Measurements from ENCODE around the gene RGS12. TPM values are rescaled to one million over a fixed set of nuclear protein-coding genes. Genes with fewer than 3 reads are reported as not detected.
A peak's percentile ranks its signal among the peaks of the same experiment; 100 is the strongest.

Gene RGS12
- total RNA-seq, 1 donor from 2014 or later = 19.1 TPM

DNA sequence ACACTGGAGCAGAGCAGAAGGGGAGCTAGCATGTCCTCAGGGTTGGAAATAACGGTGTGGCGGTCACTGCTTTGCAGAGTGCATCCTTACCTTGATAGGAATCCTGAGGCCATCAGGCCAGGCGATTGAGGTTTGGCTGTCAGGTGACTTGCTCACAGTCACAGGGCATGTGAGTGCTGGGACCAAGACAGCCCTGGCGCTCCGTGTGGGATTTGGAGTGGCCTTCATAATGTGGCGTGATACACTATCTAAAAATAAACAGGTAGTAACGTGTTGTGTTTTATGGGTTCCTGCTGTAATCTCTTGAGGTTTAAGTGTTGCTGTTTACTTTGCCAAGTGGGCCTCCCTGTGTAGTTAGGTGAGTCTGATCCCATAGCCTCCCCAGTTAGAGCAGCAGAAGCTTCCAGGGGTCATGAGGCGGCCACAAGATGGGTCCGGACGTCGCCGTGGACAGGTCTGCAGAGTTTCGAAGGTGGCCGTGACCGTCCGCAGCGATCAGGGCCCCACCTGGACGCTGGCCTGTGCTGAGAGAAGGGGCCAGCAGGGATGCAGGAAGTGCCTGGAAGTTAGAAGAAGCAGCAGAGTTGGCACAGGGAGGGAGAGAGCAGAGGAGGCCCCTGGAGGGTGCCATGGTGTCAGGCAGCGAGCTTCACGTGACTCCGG is 27.7 kb downstream of the RGS12 start:
- intact Hi-C loops (cut with DNase I) = no loop called here
- peak; percentile 75 for DNase-seq (ENCODE audit: low spot score)

DNA sequence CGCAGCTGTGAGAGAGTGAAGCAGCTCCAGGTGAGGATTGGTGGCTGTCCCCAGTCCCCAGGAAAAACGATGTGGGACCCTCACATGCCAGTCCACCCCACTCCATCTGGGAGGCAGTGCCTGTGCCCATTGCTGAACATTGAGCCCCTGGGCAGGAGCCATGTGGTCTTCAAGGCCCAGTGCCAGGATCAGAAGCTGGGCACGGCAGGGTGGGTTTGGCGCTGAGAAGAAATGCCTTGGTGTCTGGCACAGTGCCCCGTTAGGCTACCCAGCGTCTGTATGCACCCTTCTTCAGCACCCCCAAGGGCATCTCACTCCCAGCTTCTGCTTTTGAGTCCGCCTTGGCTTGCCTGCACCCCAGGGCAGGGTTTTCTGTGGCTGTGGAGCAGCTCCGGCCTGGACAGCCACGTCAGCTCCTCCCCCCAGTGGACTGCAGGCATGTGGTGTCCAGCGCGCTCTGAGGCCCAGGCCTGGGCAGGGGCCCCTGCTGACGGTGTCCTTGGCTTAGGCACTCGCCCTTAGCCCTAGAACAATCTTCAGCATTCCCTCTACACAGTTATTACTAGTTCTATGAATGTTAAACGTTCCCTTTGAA is 28.6 kb downstream of the RGS12 start:
- peak; percentile 77 for DNase-seq (ENCODE audit: low spot score)
- intact Hi-C loops (cut with DNase I) = no loop called here

DNA sequence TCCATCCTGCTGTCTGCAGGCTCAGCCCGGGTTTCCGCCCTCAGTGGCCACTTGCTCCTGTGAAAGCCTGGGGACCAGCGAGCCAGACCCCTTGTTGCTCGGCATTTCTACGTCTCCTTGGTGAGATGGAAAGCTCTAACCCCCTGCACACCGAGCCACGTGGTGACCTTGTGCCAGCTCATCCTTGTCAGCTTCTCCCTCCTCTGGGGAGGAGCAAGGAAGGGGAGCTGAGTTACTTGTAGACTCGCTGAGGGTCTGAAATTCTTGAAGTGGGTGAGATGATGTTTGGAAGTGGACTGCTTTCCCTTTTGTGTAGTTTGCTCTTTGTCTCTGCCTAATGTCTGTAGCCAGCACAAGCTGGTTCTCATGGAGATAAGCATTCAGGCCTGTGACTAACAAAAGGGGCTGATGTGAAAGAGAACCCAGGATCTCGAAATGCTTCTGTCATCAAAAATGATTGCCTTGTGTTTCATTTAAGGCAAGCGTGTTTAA is 29.3 kb downstream of the RGS12 start:
- intact Hi-C loops (cut with DNase I) = no loop called here
- peak; percentile 75 for DNase-seq (ENCODE audit: low spot score)

DNA sequence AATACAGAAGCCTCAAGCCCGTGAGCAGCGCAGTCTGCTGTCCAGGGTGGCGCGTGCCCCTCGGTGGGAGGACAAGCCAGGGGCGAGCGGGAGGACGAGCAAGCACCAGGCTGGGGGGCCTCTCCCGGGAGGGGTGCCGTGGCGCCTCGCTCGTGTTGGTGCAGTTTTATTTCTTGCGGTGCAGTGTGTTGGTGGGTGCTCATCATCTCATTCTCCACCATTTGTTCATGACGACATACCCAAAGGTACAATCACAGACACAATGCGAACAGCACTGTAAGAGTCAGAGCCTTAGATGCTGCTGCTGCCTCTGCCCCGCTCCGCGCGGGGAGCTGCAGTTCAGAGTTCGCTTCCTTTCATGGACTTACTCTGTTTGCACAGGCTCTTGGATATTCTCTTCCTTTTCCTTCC is 30.3 kb downstream of the RGS12 start:
- DNase-seq (ENCODE audit: low spot score) = peak; percentile 49

DNA sequence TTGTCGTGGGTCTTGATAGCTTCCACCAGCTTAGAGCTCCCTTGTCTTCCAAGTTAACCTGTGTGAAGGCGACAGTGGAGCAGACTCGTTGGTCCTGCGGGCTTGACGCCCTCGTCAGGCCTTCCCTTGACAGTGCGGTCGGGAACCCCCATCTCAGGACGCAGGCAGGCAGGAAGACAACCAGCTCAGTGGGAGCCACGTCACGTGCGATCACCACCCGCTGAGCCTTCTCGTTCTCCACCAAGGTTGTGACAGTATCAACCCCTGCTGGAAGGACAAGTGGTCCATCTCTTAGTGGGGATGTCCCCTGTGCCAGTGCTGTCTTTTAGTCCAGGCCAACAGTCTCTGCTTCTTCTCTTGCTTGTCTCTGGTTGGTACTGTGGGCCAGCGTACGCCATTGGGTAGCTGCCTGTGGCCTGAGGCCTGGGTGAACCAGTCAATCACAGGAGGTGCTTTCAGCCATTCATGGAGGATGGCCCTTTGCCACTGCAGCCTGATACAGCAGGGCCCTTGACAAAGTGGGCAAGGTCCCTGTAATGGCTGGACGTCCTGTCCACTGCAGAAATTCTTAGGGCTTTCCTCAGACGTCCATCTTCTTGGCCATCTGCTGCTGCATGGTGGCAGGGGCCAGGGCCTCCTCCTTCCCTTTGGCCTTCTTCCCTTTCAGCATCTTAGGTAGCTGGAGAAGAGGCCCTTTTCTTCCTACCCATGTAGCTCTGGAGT is 31.4 kb downstream of the RGS12 start:
- intact Hi-C loops (cut with DNase I) = no loop called here
- DNase-seq (ENCODE audit: low spot score) = peak; percentile 63

More for the DNA sequence above, 30.3 kb downstream of the RGS12 start:
- intact Hi-C loops (cut with DNase I) = no loop called here

DNA sequence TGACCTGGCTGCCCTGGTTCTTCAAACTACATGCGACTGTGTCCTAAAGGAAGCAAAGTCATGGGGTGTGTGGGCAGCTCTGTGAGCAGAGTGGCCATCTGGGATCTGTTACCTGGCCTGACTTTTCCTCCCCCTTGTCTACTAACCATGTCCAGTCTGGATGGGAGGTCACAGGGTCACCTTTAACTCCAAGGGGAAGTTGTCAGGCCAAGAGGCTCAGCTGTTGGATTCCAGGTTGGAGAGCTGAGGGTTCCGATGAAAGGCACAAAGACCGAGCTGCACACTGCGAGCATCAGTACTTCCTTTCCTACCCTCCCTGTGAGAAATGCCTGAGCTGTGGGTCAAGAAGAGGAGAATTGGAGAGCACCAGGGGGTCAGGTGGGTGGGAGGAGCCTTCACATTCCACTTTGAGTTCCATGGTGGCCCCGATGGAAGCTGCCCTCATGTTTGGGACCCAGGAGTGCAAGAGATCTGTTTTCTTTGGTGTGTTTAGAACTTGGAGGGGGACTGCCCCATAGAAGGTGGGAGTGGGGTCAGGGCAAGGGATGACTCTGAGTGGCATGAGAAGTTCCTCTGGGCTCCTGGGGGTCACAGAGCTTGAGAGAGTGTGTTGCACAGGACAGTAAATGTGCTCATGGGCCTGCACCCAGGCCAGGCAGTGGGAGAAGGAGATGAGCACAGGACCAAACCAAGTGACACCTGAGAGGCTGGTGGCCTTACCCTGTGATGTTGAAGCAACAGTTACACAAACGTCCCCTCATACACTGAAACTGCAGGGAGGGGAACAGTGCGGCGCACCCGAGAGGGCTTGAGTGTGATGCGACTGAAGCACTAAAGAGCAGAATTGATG is 36.2 kb downstream of the RGS12 start:
- DNase-seq (ENCODE audit: low spot score) = no peak
- intact Hi-C loops (cut with DNase I) = no loop called here

DNA sequence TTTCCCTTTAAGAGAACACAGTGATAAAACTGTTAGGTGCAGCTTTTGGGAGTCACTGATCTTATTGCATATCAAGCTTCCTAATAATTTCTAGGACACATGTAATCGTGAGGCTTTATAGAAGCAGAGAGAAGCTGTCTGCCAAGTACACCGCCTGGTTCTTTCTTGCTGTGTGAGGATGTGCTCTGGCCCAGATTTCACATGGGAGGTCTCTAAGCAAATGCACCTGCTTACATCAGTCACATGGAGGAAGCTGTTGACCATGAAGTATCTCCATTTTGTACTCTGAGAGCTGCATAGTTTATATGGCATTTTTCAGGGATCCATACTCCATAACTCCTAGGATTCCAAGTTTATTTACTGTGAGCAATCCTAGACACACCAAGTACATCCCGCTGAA is 37.1 kb downstream of the RGS12 start:
- DNase-seq (ENCODE audit: low spot score) = no peak
- intact Hi-C loops (cut with DNase I) = no loop called here

DNA sequence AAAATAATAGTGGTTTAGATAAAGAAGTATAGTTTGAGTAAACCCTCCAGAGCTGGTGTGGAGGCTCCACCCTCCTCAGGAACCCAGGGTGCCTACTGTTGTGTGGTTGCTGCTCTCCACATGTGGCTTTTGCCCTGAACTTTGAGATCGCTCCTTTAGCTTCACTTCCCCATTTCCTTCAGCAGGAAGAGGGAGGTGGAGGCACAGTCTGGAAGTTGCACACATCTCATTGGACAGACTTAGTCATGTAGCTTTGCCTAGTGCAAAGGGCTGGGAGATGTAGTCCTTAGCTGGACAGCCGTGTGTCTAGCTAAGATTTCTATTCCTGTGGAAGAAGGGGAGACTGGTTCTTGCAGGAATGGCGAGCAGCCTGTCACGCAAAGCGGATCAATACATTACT is 37.9 kb downstream of the RGS12 start:
- no peak for DNase-seq (ENCODE audit: low spot score)
- intact Hi-C loops (cut with DNase I) = no loop called here

DNA sequence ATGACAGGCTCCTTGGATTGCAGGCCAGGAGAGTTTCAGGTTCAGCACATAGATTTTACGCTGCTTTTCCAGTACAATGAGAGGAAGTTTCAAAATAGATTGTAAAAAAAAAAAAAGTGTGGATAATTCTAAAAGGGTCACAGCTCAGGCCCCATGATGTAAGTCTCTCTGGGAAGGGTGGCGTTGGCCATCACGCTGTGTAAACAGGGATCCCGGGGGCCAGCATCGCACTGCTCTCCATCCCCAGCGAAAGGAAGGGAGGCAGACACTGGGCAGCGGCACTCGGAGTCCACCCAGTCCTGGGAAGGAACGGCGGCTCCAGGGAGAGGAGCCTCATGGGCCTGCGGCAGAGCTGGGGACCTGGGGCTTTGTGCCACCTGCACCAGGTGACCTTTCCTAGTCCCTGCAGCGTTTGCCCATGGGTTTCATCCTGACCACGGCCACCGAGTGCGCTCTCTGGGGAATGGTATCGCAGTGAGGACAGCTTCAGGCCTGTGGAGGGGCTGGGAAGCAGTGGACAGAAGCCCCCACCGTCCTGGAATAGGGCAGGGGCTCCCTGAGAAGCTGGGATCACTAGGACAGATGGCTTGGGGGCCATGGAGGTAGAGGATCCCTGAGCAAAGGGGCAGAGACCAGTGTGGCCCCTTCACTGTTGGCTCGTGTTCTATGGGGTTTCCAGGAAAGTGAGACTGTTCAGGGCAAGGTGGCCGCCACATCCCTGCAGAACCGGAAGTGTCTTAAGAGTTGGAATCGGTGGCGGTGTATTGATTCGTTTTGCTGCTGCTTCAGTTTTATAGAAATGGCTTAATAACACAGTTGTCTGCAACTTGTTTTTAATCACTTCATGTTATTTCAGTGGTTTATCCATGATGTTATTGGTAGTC is 38.9 kb downstream of the RGS12 start:
- intact Hi-C loops (cut with DNase I) = no loop called here
- no peak for DNase-seq (ENCODE audit: low spot score)

DNA sequence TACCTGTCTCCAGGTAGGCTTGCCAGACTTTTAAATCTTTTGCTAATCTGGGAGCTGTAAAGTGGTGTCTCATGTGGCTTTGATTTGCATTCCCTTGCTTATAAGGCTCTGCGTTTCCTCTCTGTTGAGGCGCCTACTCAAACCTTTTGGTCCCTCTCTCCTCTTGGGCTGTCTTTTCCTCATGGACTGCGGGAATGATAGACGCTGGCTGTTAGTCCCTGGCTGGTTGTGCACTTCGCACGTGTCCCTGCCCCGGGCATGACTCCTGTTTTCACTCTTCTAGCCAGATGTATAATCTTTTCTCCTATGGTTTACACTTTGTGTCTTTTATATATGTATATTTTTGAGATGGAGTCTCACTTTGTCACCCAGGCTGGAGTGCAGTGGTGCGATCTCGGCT is 39.7 kb downstream of the RGS12 start:
- no peak for DNase-seq (ENCODE audit: low spot score)
- intact Hi-C loops (cut with DNase I) = no loop called here

DNA sequence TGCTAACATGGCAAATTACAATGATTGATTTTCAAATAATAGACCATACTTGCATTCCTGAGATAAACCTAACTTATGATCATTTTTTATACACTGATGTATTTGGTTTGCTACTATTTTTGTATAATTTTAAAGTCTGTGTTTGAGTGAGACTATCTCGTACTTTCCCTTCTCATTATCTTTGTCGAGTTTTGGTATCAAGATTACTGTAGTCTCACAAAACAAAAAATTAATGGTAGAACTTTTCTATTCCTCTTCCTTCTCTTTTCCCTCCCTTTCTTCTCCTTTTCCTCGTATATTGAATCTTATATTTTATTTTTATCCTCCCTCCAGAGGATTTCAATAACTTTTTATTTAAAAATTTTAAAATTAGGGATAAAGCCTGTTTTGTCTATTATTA is 41.5 kb downstream of the RGS12 start:
- intact Hi-C loops (cut with DNase I) = no loop called here
- DNase-seq (ENCODE audit: low spot score) = no peak

DNA sequence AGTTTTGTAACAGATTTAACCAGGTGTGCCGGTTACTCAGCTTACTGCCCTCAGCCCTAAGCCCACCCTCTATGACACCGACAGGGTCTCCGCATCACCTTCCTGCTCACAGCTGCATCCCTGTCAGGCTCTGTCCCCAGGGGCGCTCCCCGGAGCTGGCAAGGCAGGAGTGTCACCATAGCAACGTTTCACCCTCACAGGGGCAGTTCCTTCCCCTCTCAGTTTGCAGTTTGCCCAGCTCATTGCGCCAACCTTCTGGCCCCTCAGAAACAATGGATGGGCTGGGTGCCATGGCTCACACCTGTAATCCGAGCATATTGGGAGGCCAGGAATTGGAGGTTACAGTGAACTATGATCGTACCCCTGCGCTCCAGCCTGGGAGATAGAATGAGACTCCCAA is 42.6 kb downstream of the RGS12 start:
- intact Hi-C loops (cut with DNase I) = no loop called here
- DNase-seq (ENCODE audit: low spot score) = no peak

DNA sequence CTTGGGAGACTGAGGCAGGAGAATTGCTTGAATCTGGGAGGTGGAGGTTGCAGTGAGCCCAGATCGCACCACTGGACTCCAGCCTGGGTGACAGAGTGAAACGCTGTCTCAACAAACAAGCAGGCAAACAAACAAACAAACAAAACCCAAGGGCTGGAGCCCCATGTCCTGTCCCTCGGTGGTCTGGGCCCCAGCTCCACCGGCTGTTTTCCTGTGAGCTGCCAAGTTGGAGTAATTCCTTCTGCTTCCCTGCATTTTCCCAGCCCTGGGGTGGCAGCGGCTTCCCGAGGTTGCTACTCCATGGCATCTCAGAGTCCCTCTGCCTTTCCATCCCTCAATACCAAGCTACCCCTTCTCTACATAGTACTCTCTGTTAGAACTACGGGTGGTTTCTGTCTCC is 43.2 kb downstream of the RGS12 start:
- intact Hi-C loops (cut with DNase I) = no loop called here
- no peak for DNase-seq (ENCODE audit: low spot score)

DNA sequence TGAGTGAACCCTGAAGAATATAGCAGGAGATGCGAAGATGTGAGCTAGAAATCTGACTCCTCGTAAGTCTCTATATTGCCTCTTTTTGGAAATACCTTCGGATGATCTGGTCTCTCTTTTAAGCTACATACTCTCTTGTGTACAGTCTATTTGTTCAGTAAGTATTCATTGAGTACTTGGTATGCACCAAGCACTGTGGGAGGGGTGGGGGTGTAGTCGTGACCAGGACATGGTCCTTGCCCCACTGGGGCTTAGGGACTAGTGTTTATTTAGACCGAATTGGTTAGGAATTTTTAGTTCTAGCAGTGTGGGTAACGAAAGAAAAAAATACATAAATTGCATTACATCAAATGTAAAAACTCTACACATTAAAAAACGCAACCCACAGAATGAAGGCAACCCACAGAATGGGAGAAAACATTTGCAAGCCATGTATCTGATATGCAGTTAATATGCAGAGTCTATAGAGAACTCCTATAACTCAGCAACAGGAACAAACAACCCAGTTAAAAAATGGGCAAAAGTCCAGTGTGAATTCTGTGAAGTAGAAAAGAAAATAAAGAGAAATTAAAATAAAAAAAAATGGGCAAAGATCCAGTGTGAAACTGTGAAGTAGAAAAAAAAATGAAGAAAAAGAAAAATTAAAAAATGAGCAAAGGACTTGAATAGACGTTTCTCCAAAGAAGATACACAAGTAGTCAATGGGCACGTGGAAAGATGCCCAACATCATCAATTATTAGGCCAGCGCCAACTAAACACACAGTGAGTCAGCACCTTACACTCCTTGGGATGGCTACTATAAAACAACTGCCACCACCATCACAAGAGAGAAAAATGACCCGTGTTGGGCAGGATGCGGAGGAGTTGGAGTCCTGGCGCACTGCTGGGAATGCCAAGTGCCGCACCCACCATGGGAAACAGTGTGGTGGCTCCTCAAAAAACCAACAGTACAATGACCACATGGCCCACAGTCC is 43.8 kb downstream of the RGS12 start:
- intact Hi-C loops (cut with DNase I) = no loop called here
- no peak for DNase-seq (ENCODE audit: low spot score)

DNA sequence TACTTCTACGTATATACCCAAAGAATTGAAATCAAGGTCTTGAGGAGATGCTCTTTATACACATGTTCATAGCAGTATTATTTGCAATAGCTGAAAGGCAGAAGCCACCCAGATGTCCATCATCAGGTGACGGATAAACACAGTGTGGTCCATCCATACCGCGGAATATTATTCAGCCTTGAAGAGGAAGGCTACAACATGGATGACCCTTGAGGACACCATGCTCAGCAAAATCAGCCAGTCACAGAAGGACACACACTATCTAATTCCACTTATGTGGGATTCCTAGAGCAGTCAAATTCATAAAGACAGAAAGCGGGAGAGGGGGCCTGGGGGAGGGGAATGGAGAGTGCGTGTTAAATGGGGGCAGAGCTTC is 44.5 kb downstream of the RGS12 start:
- no peak for DNase-seq (ENCODE audit: low spot score)
- intact Hi-C loops (cut with DNase I) = no loop called here

DNA sequence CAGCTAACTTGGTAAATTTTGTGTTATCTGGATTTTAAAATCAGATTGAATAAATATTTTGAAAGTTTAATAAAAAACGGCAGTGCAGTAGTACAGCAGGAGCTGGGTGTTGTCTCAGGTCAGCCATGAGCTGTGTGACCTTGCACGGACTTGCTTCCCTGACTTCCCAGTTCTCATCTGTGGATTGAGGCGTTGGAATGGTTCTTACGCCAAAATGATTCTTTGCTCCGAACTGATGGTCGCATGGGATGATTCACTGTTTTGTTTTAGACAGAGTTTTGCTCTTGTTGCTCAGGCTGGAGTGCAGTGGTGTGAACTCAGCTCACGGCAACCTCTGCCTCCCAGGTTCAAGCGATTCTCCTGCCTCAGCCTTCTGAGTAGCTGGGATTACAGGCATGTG is 45.0 kb downstream of the RGS12 start:
- intact Hi-C loops (cut with DNase I) = no loop called here
- no peak for DNase-seq (ENCODE audit: low spot score)

DNA sequence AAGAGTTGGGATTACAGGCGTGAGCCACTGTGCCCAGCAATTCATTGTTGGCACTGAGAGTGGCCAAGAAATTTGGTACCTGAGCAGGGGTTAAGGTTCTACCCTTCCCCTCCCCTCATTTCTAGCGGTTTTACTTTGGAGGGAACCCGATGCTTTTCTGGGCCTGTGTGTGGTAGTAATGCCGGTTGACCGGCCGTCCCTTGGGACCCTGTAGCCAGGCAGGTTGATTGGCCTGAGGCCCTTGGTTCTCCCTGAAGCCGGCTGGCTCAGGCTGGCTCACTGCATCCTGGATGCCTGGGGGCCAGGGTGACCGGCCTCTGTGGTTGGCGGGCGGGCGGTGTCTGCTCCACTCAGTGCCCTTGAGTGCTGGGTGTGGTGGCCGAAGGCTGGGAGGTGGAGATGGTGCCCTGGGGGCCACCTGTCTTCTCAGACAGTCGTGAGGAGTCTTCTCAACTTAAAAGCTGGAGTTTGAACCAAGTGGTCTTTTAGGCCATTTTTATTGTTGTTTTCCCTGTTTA is 45.6 kb downstream of the RGS12 start:
- no peak for DNase-seq (ENCODE audit: low spot score)
- intact Hi-C loops (cut with DNase I) = no loop called here
